GM10248 (cell line): Measurements from ENCODE around the gene ZBTB6.
A peak's percentile ranks its signal among the peaks of the same experiment; 100 is the strongest.
"Not testable (repeated sequence)": the region's sequence is repeated elsewhere in the genome, so short reads cannot be mapped to it uniquely, and the experiment has no call there.

ENCODE experiments used
- CTCF ChIA-PET: fragments of 300-600 bp; sonication (Branson Sonifier 250); formaldehyde crosslinking; extraction: SDS; loops from one replicate; lab custom pipeline; 2021; ENCODE audit warnings: antibody characterized with exemption; lab: Yijun Ruan, JAX
- POLR2A ChIA-PET: fragments of 350-650 bp; sonication (Branson Sonifier 250); formaldehyde crosslinking; extraction: SDS; loops from one replicate; lab custom pipeline; 2020; ENCODE audit warnings: antibody characterized with exemption; lab: Yijun Ruan, JAX
- DNase-seq: peaks from one replicate; pipeline ENCODE4 v3.0.0; 2012; ENCODE audit errors: extremely low spot score
- CTCF ChIP-seq: IDR thresholded peaks from 2 replicates; pipeline ENCODE4 v1.5.1; 2012; ENCODE audit warnings: mild to moderate bottlenecking, low read depth; ENCODE audit errors: extremely low read depth, missing control alignments, control extremely low read depth

The ZBTB6 gene

GRCh38 chr9:122888480-122888879, 24.6 kb downstream of the ZBTB6 start:
- no peak for TF ChIP-seq CTCF
- no peak for DNase-seq
- POLR2A ChIA-PET, result no interaction called here
- CTCF ChIA-PET, result no interaction called here

GRCh38 chr9:122883125-122883524, 30.0 kb downstream of the ZBTB6 start:
- DNase-seq, result no peak
- CTCF ChIA-PET, result interaction anchor here (1.0 to 1.1 kb wide), 3 partner anchors 9 to 23 kb away, joined by 3 read pairs; no protein-coding TSS in a partner anchor
- POLR2A ChIA-PET, result no interaction called here
- no peak for TF ChIP-seq CTCF

GRCh38 chr9:122879443-122879842, 33.7 kb downstream of the ZBTB6 start:
- DNase-seq, result no peak
- TF ChIP-seq CTCF, result no peak
- CTCF ChIA-PET, result interaction anchor here (3.4 kb wide), 1 partner anchor 17 kb away, joined by 10 read pairs; no protein-coding TSS in a partner anchor
- POLR2A ChIA-PET, result no interaction called here

- no peak for TF ChIP-seq CTCF
- CTCF ChIA-PET, result interaction anchor here (0.9 to 1.3 kb wide), 5 partner anchors 14 to 112 kb away, joined by 3 to 4 read pairs (median 3); partner anchors contain the start of gene RABGAP1
- POLR2A ChIA-PET, result interaction anchor here (0.5 to 0.6 kb wide), 2 partner anchors 42 to 505 kb away, joined by 3 to 4 read pairs; no protein-coding TSS in a partner anchor
Observed at GRCh38 chr9:122875523-122875922, 37.6 kb downstream of the ZBTB6 start.

DNA sequence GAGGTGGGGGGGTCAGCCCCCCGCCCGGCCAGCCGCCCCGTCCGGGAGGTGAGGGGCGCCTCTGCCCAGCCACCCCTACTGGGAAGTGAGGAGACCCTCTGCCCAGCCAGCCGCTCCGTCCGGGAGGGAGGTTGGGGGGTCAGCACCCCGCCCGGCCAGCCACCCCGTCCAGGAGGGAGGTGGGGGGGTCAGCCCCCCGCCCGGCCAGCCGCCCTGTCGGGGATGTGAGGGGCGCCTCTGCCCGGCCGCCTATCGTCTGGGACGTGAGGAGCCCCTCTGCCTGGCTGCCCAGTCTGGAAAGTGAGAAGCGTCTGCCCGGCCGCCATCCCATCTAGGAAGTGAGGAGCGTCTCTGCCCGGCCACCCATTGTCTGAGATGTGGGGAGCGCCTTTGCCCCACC, 45.8 kb downstream of the ZBTB6 start:
- CTCF ChIA-PET, POLR2A ChIA-PET, DNase-seq: not testable (repeated sequence)

More at GRCh38 chr9:122875523-122875922, 37.6 kb downstream of the ZBTB6 start:
- DNase-seq, result peak; percentile 15

GRCh38 chr9:122866079-122866478, 47.0 kb downstream of the ZBTB6 start:
- DNase-seq, result no peak
- CTCF ChIA-PET, result no interaction called here
- no peak for TF ChIP-seq CTCF
- POLR2A ChIA-PET, result no interaction called here

GRCh38 chr9:122865300-122865699, 47.8 kb downstream of the ZBTB6 start:
- CTCF ChIA-PET, result no interaction called here
- no peak for DNase-seq
- POLR2A ChIA-PET, result no interaction called here
- TF ChIP-seq CTCF, result no peak
